Activated CD8-positive, alpha-beta memory T cell treated with anti-CD3 and anti-CD28 coated beads, Interleukin-2, amount 50 U/mL, for 4 hours (primary cell): ENCODE results near the gene NKX2-4.

Experiments used
- DNase-seq: peaks from one replicate; pipeline ENCODE4 v3.0.0-alpha.2; 2020

NKX2-4 gene

DNA sequence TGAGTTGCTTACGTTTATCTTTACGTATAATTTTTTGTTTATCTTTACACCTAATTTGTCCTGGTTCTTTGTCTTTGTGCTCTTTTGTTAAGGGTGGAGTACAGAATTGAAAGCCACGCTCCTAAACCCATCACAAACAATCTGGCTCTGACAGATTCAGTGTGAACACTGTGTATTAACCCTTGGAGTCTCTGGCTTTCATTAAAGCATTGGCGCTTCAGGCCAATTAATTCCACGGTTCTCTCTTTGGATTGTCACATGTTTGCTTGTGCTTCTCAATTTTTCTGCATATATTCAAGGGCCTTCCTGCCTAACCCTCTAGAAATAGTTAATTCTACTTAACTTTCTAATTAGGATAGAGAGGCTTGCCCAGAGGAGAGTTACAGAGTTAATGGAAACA is 38.6 kb downstream of the NKX2-4 start:
- no peak for DNase-seq

DNA sequence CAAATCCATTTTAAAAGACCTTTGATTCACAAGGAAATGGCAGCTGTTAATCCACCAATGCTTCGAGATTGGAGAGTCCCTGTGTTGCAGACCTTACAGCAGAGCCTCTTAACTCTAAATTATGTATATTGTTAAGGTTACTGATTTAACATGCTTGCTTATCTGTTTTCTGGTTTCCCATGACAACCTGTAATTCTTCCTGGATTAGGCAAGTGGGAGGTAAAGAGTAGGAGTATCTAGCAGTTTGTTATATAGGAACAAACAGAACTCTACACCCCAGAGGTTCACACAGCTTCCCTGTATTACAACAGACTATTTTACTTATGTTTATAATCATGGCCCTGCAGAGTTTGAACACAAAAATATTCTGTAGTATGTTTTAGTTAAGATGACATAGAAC is 39.5 kb downstream of the NKX2-4 start:
- DNase-seq: no peak

DNA sequence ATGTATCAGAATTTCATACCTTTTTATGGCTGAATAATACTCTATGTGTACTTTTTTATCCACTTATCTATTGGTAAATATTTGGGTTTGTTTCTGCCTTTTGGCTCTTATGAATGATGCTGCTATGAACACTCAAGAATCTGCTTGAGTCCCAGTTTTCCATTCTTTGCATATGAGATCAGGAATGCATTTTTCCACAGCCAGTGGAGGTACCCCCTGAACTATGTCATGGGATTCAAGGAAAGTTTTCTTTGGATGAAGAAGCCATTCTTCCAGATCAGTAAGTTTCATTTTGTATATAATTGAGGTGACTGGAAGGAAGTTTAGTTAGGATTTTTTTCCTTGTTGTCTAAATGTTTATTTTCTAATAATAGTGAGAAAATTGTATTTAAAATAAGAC is 40.9 kb downstream of the NKX2-4 start:
- DNase-seq: no peak

DNA sequence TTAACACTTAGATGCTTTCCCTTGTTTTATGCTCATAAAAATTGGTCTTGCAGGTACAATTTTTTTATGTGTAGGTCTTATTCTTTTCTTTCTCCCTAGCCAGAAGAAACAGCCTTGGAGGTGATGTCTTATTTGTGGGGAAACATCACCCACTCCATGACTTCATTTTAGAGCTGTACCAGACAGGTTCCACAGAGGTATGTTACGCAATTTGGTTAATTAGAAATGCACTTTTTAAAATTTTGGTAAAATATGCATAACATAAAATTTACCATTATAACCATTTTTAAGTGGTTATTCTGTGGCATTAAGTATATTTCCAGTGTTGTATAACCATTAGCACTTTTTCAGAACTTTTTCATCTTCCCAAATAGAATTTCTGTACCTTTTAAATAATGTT is 41.3 kb downstream of the NKX2-4 start:
- no peak for DNase-seq

DNA sequence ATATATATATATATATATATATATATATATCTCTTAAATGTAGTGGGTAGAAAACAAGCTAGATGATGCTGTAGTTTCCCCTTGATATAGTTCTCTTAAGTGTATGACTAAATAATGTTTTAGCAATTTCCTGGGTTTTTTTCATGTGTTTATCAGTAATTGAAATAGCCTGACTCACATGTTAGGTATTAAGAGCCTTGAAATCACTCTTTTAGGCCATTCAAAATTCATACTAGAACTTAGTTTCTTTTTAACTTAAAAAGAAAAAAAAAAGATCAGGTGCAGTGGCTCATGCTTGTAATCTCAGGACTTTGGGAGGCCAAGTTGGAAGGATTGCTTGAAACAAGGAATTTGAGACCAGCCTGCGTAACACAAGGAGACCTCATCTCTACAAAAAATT is 44.1 kb downstream of the NKX2-4 start:
- DNase-seq: no peak

DNA sequence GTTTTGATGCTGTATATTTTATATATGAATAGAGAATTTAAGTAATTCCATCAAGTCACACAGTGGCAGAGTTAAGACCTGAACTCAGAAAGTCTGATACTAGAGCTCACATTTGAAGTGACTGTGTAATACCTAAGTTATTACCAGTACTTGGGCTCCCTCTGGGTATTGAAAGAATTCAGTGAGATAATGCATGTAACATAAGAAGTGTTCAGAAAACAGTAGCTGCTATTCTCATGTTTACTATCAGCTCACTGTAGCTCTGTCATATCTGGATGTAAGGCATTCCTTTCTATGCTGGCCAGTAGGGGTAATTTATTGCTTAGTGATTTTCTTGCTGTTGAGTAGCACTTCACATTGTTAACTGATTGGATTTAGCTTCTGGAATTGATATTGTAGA is 44.6 kb downstream of the NKX2-4 start:
- no peak for DNase-seq
